Measurements from ENCODE around the gene ERN2.
A peak's percentile ranks its signal among the peaks of the same experiment; 100 is the strongest.

- peak; percentile 42 for TF ChIP-seq CTCF (IDR thresholded peaks at IDR 0.05)
- TF ChIP-seq EZH2 (IDR thresholded peaks at IDR 0.05): no peak
- TF ChIP-seq EZH2phosphoT487 (IDR thresholded peaks at IDR 0.05): no peak
These were observed 29.7 kb upstream of the ERN2 start for GRCh38 chr16:23742766-23743165.

Measured in neural progenitor cell (in vitro differentiated cells).